GM19351 (cell line): ENCODE data around the gene ATP9B.
A peak's percentile ranks its signal among the peaks of the same experiment; 100 is the strongest.

Source experiments
- ATAC-seq: cut with Tn5 transposase; IDR thresholded peaks from one replicate; pipeline ENCODE4 v1.9.1; 2021; ENCODE audit warnings: mild to moderate bottlenecking, moderate library complexity; ENCODE audit not compliant: unreplicated experiment

The ATP9B gene

DNA sequence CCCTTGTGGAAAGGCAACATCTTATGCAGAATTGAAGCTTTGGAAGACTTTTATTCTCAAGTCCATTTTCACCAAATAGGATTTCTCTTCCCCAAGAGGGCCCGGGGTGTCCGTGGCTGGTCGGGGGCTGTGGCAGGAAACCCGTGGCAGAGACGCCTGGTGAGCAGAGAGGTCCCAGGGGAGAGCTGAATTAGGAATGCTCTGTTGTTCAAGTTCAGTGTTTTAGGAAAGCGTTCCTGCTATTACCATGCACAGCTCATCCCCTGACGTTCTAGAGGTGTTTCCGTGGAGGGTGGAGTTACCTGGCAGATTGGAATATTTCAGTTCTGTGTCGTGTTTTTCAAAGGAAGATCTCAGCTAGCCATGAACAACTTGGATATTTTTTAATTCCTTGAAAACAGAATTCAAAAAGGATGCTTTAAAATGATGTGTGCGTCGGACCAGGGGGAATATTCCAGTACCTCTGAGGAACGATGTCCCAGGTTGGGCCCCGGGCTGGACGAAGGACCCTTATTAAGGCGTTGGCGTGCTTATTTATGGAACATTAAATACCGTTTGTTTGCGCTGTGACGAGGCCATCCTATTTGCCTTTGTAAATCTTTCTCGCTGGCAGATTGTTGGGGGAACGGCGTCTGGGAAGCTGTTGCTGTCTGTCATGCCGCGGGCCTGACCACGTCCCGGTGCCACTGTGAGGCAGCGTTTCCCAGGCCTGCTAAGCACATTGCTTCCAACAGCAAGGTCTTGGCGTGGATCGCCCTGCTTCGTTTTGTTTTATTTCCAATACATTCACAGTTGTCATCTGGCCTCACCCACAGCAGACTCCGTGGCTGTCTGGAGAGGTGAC, 334.8 kb downstream of the ATP9B start:
- no peak for ATAC-seq

DNA sequence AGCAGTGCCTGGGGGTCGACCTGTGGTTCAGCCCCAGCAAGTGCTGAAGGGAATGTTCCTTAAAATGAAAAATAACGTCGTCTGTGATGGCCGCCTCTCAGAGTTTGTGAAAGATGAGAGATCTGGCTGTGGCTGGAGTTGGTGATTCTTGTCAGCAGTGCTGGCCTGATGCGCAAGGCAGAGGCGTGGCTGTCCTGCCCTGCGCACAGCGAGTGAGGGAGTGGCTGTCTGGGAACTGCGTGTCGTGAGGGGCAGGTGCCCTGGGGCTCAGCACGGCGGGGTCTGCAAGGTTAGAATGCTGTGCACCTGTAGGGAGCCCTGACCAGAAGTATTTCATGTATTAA, 335.3 kb downstream of the ATP9B start:
- ATAC-seq, result no peak

DNA sequence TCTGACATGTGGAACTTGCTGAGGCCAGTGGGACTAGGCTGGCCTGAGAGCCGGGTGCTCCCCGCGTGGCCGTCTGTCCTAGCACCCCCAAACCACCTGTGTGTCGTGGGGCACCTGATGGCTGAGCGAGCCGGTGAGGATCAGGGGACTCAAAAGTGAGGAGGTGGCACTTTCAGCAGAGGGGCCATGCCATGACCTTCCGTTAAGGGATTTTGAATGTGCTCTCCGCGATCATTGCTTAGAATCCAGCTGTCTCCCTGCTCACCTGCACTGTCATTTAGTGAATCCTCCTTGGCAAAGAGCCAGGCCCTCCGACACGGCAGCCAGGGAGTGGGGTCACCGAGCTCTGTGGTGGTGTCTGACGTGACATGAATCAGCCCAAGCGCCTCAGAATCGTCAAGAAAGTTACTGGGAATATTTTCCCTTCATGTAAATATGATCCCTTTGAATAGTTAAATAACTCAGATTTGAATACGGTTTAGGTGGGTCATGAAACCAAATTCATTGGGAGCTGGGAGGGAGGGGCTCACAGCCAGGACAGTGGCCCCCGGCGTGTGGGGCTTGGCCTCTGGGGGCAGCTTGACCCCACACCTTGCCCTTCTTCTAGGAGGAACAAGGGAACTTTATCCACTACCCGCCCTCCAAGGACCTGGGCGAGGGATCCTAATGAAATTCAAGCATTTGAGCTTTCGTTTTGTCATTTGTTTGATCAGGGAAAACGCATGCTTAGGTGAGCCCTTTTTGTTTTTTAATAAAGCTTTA, 336.0 kb downstream of the ATP9B start:
- no peak for ATAC-seq

DNA sequence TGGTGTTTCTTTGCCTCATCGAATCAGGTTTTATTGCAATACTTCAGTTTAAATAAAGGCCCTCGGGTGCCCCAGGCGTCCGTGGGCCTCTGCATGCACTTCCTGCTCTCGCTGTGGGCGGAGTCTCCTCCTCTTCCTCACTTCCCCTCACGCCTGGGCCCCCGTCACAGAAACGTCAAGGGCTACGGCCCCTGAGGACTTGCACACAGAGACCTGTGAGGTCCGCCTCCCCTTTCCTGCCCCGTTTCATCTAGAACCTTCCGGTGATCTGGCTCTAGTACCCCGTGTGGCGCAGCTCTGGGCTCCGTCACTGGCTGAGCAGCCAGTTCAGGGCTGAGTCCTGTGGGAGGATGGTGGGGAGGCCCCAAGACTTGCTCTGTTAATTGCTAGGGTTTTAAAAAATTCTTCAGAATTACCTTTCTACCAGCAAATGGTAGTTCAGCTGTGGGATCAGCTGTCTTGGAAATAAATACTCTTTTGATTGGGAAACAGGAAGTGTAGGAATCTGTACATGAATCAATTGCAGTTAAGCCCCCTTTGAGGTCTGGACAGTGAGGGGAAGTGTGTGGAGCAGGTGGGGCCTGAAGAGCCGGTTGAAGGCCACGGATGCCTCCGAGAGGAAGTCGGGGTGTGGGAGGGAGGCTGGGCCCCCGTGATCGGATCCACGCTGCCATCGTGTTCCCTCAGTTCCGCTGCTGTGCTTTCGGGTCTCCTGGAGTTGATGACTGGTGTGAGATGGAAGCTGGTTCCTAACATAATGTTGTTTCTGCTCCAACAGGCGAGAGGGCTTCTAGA, 336.8 kb downstream of the ATP9B start:
- peak; percentile 87 for ATAC-seq

DNA sequence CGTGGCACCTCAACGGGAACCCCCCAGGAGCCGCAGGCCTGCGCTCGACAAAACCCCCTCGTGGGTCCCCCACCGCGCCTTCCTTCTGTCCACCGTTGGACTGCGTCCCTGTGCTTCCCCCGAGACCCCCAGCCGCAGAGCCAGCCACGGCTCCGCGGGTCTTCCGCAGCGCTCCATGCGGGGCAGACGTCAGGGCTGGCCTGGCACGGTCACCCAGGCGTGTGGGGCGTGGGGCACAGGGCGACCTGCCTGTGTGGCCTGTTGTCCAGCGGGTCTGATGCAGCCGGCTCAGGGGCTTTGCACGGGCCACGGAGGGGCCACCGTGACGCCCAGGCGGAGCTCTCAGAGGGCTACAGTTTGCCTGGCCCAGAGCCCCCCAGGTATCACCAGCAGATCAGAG, 337.5 kb downstream of the ATP9B start:
- ATAC-seq, result no peak

DNA sequence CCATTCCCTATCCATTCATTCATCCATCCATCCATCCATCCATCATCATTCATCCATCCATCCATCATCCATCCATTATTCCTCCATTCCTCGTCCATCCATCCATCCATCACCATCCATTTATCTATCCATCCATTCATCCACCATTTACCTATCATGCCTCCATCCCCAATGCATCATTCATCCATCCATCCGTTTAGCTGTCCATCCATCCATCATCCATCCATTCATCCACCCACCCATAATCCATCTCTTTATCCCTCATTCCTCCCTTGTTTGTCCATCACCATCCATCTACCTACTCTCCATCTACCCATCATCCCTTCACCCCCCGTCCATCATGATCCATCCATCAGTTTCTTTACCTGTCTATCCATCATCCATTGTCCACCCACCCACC, 340.1 kb downstream of the ATP9B start:
- no peak for ATAC-seq

DNA sequence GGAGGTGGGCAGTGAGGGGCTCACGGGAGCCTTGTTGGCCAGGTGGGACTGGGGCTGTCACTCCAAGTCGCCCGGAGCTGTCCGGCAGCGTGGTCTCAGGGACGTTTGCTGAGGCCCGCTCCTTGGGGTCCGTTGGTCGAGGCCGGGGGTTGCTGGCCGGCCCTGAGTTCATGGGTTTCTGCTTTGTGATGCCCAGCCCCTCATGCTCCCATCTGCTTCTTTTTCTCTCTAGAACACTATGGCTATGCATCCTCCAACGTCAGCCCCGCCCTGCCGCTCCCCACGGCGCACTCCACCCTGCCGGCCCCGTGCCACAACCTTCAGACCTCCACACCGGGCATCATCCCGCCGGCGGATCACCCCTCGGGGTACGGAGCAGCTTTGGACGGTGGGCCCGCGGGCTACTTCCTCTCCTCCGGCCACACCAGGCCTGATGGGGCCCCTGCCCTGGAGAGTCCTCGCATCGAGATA, 341.0 kb downstream of the ATP9B start:
- no peak for ATAC-seq

DNA sequence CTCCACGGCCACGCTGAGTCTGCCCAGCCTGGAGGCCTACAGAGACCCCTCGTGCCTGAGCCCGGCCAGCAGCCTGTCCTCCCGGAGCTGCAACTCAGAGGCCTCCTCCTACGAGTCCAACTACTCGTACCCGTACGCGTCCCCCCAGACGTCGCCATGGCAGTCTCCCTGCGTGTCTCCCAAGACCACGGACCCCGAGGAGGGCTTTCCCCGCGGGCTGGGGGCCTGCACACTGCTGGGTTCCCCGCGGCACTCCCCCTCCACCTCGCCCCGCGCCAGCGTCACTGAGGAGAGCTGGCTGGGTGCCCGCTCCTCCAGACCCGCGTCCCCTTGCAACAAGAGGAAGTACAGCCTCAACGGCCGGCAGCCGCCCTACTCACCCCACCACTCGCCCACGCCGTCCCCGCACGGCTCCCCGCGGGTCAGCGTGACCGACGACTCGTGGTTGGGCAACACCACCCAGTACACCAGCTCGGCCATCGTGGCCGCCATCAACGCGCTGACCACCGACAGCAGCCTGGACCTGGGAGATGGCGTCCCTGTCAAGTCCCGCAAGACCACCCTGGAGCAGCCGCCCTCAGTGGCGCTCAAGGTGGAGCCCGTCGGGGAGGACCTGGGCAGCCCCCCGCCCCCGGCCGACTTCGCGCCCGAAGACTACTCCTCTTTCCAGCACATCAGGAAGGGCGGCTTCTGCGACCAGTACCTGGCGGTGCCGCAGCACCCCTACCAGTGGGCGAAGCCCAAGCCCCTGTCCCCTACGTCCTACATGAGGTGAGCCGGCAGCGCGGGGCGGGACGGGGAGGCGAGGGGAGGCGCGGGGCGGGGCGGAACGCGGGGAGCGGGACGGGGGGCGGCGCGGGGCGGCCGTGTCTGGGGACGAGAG, 341.8 kb downstream of the ATP9B start:
- ATAC-seq, result no peak

DNA sequence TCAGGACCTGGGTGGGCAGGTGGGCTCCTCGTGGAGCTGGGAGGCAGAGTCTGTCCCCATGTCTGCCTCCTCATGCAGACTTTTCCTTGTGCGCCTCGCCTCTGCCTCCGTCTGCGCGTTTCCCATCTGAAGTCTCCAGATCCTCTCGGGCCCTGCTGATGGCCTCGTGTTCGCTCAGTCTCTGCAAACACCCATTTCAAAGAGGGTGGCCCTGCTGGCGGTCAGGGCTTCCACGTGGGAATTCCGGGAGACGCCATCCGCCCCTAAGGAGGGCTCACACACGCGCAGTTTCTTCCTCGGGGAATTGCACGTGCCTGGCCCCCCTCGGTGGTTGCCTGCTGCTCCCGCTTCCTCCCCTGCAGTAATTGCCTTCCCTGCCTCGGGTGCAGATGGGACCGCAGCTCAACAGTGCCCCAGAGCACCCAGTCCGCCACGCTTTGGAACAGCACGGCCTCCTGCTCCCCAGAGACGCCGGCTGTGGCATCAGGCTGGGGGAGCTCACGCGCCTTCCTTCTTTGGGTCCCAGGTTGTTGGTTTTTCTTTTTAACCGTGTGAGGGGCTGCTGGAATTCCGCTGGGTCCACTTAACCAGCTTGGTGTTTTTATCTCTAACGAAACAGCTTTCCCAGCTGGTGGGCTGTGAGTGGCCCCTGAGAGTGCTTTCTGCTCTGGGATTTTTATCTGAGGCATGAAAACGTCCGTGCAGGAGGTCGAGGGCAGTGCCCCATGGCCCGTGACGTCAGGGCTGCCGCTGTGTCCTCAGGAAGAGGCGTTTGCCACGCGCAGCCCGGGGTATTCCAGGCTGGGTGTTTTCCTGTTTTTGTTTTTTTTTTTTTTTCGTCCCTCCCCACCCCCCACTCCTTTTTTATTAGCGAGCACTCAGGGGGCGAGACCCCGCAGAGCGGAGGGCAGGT, 342.7 kb downstream of the ATP9B start:
- no peak for ATAC-seq

DNA sequence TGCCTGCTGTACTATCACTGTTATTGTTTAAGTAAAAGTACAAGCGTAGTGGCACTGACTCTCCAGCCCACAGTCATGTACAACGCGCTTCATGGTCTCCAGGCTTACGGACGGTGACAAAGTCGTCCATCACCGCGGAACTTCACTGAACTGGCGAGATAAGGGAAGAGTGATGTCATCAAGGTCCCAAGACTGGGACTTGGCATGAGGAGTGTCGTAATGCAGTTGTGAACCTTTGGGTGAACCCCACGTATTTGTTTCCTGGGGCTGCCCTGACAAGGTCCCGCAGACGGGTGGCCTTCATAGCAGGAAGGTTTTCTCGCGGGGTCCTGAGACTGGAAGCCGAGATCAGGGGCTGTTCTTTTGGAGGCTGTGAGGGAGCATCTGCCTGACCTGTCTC, 343.8 kb downstream of the ATP9B start:
- ATAC-seq, result no peak

DNA sequence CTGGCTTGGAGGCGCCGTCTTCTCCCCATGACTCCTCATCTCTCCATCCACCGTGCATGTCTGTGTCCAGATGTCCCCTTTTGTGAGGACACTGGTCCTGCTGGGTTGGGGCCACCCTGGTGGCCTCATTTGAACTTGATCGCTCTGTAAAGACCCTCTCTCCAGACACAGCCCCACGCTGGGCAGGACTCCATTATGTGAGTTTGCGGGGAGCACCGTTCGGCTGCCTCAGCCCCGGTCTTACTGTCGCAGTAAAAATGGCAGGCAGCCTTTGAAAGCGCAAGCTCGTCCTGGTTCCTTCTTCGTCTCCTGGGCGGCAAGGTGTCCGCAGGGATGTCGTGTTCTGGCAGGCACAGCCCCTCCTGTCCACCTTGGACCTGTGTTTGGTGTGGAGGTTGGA, 344.2 kb downstream of the ATP9B start:
- ATAC-seq, result no peak

DNA sequence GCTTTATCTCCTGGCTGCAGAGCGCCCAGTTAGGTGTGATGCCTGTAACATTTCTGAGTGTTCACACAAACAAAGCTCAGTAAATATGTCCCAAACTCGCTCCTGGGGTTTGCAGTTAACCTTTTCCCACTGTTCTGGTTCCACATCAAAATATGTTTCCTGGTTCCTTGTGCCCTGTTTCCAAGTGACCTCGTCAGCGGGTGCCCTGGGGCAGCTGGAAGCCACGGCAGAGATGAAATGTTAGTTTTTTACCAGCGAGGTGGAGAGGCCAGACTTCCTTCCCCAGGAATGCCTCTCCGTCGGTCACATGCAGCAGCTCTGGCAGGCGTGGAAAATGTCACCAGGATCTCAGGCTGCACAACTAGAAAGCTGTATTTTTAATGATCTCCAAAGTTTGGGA, 344.7 kb downstream of the ATP9B start:
- no peak for ATAC-seq

DNA sequence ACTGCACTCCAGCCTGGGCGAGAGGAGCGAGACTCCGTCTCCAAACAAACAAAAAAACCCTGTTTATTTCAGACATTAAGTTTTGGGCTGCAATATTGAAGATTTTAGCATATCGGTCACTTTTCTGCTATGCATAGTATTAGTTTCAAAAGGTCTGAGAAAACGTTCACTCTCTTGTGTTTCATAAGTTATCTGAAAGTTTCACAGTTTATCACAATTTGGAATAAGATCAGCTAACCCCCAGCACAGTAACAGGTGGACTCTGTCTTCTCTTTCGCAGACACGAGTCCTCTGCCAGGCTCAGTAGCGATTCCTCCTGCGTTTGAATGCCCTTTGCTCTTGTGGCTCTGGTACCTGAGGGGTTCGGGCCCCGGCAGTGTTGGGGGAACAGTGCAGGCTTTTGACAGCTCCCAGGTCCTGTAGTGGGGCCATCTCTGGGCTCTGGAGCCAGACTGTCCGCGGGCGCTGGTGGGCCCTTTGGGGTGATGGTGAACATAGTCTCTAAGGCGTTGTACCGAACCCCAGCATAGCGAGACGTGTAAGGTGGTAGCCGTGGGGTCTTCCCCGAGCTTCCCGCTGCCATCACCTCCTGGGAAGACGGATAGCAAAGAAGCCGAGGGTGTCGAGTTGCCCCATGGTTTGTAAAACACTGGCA, 347.0 kb downstream of the ATP9B start:
- ATAC-seq, result no peak

DNA sequence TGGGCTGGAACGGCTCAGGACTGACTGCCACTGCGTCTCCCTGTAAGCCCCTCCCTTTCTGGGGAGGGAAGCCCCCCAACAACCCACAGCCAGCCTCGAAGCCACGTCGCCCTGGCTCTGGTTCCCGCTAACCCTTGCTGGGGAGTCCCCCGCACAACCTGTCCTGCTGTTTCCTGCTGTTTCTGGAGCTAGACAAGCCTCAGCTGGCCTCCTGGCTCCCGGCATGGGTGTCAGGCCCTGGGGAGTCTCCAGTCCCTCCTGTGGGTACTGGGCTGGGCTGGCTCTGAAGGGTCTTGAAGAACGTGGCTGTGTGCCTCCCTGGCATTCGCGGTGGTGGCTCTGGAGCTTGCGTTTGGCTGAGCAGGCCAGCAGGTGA, 347.5 kb downstream of the ATP9B start:
- no peak for ATAC-seq

DNA sequence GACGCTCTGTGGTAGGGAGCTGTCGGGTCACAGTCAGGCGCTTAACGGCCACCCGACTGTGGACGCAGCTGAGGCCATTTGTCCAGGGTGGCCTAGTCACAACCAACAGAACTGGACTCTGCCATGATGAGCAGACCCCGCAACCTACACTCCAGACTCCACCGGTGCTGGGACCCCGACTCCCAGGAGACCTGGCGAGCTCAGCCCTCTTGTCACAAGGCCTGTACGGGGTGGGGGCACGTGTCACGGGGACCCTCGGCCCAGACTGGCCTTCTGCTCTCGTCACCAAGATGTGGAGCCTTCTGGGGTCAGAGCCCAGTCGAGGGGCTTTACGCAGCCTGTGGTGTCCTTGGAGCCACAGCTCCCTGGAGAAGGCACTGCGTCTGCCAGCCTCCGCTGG, 349.0 kb downstream of the ATP9B start:
- ATAC-seq, result no peak

DNA sequence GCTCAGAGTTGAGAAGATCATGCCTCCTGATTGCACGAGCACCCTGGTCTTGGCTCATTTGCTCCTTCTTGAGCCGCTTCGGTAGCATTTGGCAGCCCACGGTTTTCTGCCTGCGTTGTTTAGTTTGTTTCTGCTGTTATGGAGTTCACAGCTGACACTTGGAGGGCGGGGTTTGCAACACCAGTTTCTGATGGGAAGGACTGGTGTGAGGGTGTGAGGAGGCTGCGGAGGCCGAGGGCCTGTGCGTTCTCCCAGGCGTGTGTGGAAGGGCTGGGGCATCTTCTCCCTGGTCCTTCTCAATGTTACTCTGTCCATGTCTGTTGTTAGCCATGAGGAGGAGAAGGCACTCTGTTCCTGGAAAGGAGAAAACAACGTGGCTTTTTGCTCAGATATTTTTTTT, 349.4 kb downstream of the ATP9B start:
- no peak for ATAC-seq

DNA sequence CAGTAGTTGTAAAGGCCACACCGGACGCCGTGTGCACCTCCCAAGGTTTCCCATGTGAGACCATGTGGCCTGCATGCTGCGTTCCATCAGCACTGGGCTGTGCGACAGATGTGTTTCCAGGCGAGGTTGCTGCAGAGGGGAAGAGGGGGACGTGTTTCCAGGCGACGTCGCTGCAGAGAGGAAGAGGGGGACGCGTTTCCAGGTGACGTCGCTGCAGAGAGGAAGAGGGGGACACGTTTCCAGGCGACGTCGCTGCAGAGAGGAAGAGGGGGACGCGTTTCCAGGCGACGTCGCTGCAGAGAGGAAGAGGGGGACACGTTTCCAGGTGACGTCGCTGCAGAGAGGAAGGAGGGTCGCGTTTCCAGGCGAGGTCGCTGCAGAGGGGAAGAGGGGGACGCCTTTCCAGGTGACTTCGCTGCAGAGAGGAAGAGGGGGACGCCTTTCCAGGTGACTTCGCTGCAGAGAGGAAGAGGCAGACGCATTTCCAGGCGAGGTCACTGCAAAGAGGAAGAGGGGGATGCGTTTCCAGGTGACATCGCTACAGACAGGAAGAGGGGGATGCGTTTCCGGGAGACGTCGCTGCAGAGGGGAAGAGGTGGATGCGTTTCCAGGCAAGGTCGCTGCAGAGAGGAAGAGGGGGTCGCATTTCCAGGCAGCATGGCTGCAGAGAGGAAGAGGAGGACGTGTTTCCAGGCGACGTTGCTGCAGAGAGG, 351.0 kb downstream of the ATP9B start:
- ATAC-seq, result no peak

DNA sequence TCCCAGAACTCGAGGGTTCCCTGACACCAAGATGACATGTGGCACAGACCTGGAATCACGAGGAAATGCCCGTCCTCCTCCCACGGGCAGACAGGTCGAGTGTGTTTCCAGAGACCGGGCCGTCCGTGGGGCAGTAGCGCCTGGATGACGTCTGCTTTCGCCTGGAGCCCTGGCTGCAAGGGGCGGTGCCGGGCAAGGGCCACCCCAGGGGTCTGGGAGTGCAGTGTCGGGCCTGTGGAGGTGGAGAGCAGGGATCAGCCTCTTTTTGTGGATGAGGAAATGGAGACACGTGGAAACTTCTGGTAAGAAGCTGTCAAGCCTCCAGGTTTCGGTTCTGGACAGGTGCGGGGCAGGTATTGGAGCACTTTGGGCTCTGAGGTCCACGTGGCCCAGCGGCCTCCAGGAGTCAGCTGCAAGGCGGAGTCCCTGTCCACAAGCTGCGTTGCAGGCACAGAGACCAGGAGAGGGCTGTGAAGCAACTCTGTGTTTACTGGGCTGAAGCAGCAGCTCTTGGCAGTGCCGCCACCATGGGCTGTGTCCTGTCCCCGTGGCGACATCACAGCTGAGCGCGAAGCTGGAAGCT, 352.2 kb downstream of the ATP9B start:
- ATAC-seq, result no peak
